Measurements from ENCODE around the gene PPP6R1. TPM values are rescaled to one million over a fixed set of nuclear protein-coding genes. Genes with fewer than 3 reads are reported as not detected.
"Not testable (repeated sequence)": the region's sequence is repeated elsewhere in the genome, so short reads cannot be mapped to it uniquely, and the experiment has no call there.

Gene PPP6R1
- total RNA-seq, 4 donors from 2014 or later: 49.0 to 56.2 (median 51.3) TPM

DNA sequence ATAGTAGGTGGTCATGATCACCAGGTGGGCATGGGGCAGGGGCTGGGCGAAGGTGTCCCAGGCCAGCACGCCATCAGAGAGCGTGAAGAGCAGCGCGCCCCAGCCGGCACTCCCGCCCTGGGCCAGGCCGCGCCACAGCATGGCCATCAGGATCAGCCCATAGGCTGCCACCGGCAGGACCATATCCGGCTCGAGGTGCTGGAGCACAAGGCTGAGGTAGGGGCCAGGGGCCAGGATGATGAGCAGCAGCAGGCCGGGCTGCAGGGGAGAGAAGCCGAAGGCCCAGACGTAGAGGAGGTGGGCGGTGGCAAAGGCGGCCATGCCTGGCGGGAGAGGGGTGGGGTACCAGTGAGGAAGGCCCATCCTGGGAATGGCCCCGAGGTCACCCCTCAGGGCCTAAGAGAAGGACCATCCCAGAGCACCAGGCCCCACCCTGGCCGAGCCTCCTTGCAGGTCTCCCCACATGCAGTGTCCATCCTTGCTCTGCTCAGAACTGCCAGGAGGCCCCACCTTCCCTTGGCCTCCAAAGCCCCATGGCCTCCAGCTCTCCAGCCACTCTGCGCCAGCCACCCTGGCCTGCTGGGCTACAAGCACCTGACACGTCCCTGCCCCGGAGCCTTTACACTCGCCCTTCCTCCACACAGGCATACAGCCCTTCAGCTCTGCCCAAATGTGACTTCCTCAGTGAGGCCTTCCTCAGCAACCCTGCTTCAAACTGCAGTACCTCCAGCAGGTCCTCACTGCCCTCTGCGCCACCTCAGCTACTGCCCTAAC is 31.4 kb downstream of the PPP6R1 start:
- peaks cover 63% of the 10 kb centered on the region for H3K36me3 ChIP-seq
- no peaks in the 10 kb centered on the region for H3K9me3 ChIP-seq
- 87% methylated on average over 18 of the region's 25 CpGs for WGBS
- H3K27me3 ChIP-seq: no peaks in the 10 kb centered on the region
- DNase-seq (ENCODE audit: low spot score in 2 of 2): no peak
- TF ChIP-seq POLR2AphosphoS5 (IDR thresholded peaks at IDR 0.05) (no peak), EP300 (IDR thresholded peaks at IDR 0.05) (no peak), POLR2A (IDR thresholded peaks at IDR 0.05) (no peak)
- TF ChIP-seq, protein P1, sequence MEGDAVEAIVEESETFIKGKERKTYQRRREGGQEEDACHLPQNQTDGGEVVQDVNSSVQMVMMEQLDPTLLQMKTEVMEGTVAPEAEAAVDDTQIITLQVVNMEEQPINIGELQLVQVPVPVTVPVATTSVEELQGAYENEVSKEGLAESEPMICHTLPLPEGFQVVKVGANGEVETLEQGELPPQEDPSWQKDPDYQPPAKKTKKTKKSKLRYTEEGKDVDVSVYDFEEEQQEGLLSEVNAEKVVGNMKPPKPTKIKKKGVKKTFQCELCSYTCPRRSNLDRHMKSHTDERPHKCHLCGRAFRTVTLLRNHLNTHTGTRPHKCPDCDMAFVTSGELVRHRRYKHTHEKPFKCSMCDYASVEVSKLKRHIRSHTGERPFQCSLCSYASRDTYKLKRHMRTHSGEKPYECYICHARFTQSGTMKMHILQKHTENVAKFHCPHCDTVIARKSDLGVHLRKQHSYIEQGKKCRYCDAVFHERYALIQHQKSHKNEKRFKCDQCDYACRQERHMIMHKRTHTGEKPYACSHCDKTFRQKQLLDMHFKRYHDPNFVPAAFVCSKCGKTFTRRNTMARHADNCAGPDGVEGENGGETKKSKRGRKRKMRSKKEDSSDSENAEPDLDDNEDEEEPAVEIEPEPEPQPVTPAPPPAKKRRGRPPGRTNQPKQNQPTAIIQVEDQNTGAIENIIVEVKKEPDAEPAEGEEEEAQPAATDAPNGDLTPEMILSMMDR (IDR thresholded peaks at IDR 0.05): no peak
- no peak overlapping the region for H3K4me3 ChIP-seq
- no peak overlapping the region for H3K27ac ChIP-seq
- no peaks in the 10 kb centered on the region for H3K4me1 ChIP-seq

DNA sequence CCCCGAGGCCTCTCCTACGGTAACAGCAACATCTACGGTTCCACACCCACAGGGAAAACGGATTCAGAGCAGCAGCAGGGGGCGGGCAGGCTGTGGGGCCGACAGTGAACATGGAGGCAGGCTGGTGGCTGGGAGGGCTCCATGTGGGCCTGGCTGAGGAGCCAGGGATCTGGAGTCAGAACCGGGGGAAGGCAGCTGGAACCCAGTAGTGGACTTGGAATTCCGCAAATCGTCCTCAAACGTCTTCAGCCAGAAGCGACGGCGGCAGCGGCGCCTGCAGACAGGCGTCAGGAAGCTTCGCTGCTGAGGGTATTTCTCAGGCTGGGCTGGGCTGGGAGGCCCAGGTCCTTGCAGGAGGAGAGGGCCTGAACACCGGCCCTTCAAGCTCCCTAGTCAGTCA is 32.0 kb downstream of the PPP6R1 start:
- H3K36me3 ChIP-seq: peaks cover 57% of the 10 kb centered on the region
- 83% methylated on average over 17 of the region's 18 CpGs for WGBS

DNA sequence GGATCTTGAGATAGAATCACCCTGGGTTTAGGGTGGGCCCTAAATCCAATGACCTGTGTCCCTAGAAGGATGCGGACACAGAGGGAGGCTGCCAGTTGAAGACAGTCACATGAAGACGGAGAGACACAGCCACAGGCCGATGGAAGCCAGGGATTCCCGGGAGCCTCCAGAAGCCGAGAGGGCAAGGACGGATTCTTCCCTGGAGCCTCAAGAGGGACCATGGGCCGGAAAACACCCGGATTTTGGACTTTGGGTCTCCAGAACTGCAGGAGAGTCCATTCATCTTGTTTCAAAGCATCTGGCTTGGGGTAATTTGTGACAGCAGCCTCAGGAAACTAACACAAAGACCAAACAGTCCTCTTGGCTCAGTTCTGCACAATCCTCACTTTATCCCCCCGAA is 32.5 kb downstream of the PPP6R1 start:
- Histone ChIP-seq H3K36me3 (peaks cover 52% of the 10 kb centered on the region), H3K27me3 (no peaks in the 10 kb centered on the region), H3K9me3 (no peaks in the 10 kb centered on the region), H3K4me3 (no peak overlapping the region), H3K4me1 (no peaks in the 10 kb centered on the region), H3K27ac (no peak overlapping the region)
- TF ChIP-seq EP300 (IDR thresholded peaks at IDR 0.05): no peak
- TF ChIP-seq, protein P1 (IDR thresholded peaks at IDR 0.05): no peak
- TF ChIP-seq POLR2A (IDR thresholded peaks at IDR 0.05): no peak
- no peak for TF ChIP-seq POLR2AphosphoS5 (IDR thresholded peaks at IDR 0.05)
- WGBS: 78% methylated on average over 8 of the region's 9 CpGs
- DNase-seq (ENCODE audit: low spot score in 2 of 2): no peak

More for the DNA sequence above, 32.0 kb downstream of the PPP6R1 start:
- Histone ChIP-seq H3K27me3 (no peaks in the 10 kb centered on the region), H3K4me3 (no peak overlapping the region), H3K27ac (no peak overlapping the region), H3K9me3 (no peaks in the 10 kb centered on the region), H3K4me1 (no peaks in the 10 kb centered on the region)
- no peak for DNase-seq (ENCODE audit: low spot score in 2 of 2)
- TF ChIP-seq, protein P1 (IDR thresholded peaks at IDR 0.05): no peak
- TF ChIP-seq POLR2AphosphoS5 (IDR thresholded peaks at IDR 0.05) (no peak), POLR2A (IDR thresholded peaks at IDR 0.05) (no peak)

DNA sequence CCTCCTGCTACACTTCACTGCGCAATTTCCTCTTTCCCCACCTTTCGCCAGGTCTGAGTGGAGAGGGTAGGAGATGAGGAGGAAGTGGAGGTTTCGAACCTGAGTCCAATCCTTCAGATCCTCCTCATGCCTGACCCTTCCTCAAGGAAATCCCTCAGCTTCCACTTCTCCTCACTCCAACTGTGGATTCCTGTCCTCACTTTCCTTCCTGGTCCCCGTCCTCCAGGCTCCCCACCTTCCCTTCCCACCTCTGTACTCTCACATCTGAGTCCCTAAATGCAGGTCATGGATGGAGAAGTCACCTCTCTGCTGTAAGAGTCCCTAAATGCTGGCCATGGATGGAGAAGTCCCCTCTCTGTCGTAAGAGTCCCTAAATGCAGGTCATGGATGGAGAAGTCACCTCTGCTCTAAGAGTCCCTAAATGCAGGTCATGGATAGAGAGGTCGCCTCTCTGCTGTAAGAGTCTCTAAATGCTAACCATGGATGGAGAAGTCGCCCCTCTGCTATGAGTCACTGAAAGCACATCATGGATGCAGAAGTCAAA is 33.3 kb downstream of the PPP6R1 start:
- Histone ChIP-seq H3K4me1 (no peaks in the 10 kb centered on the region), H3K9me3 (no peaks in the 10 kb centered on the region), H3K27ac (no peak overlapping the region), H3K27me3 (no peaks in the 10 kb centered on the region), H3K4me3 (no peak overlapping the region), H3K36me3 (peaks cover 44% of the 10 kb centered on the region)
- WGBS: 90% methylated on average over 7 of the region's 7 CpGs
- TF ChIP-seq EP300 (IDR thresholded peaks at IDR 0.05): no peak
- TF ChIP-seq, protein P1 (IDR thresholded peaks at IDR 0.05): no peak
- no peak for DNase-seq (ENCODE audit: low spot score in 2 of 2)

DNA sequence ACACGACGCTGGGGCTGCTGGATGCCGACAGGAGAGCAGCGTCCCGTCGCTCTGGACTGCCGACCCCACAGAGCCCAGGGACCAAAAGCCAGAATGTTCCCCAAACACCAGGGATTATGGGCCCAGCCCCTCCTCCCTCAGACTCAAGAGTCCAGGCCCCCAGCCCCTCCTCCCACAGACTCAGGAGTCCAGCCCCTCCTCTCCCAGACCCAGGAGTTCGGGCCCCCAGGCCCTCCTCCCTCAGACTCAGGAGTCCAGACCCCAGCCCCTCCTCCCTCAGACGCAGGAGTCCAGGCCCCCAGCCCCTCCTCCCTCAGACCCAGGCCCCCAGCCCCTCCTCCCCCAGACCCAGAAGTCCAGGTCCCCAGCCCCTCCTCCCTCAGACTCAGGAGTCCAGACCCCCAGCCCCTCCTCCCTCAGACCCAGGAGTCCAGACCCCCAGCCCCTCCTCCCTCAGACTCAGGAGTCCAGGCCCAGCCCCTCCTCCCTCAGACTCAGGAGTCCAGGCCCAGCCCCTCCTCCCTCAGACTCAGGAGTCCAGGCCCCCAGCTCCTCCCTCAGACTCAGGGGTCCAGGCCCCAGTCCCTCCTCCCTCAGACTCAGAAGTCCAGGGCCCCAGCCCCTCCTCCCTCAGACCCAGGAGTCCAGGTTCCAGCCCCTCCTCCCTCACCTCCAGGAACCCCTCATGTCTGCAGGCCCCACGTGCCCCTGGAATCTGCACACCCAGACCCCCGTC is 34.0 kb downstream of the PPP6R1 start:
- not testable (repeated sequence) for H3K9me3 ChIP-seq; DNase-seq (ENCODE audit: low spot score in 2 of 2); H3K4me3 ChIP-seq; H3K4me1 ChIP-seq; H3K27ac ChIP-seq; H3K27me3 ChIP-seq
- WGBS: 61% methylated on average over 11 of the region's 11 CpGs
- peaks cover 38% of the 10 kb centered on the region for H3K36me3 ChIP-seq
